Measurements from ENCODE around the gene IMP4.
"Not testable (repeated sequence)": the region's sequence is repeated elsewhere in the genome, so short reads cannot be mapped to it uniquely, and the experiment has no call there.

IMP4 gene

GRCh38 chr2:130342533-130343275 is at the start of gene IMP4:
TSS of gene IMP4 (plus strand) at chr2:130342897. CDS start at chr2:130342933, 36 bp downstream.
- ATAC-seq: peak; percentile 89 to 91

GRCh38 chr2:130300258-130300969 is 42.3 kb upstream of the IMP4 start:
- ATAC-seq: no peak

GRCh38 chr2:130300970-130301348 is 41.7 kb upstream of the IMP4 start:
- no peak for ATAC-seq

- ATAC-seq: no peak
Observed at GRCh38 chr2:130302164-130302886, 40.4 kb upstream of the IMP4 start.

GRCh38 chr2:130303169-130303568 is 39.5 kb upstream of the IMP4 start:
- no peak for ATAC-seq

- no peak for ATAC-seq
Observed at GRCh38 chr2:130304726-130305125, 38.0 kb upstream of the IMP4 start.

GRCh38 chr2:130307850-130308249 is 34.8 kb upstream of the IMP4 start:
- ATAC-seq: no peak

GRCh38 chr2:130310881-130311280 is 31.8 kb upstream of the IMP4 start:
- no peak for ATAC-seq

GRCh38 chr2:130313812-130314334 is 28.8 kb upstream of the IMP4 start:
- ATAC-seq: no peak

GRCh38 chr2:130314377-130314776 is 28.3 kb upstream of the IMP4 start:
- ATAC-seq: no peak

GRCh38 chr2:130316596-130316995 is 26.1 kb upstream of the IMP4 start:
- no peak for ATAC-seq

- ATAC-seq: no peak
Observed at GRCh38 chr2:130318906-130319305, 23.8 kb upstream of the IMP4 start.

GRCh38 chr2:130319536-130319935 is 23.2 kb upstream of the IMP4 start:
- ATAC-seq: no peak

- ATAC-seq: no peak
Observed at GRCh38 chr2:130327703-130328527, 14.8 kb upstream of the IMP4 start.

- ATAC-seq: no peak
Observed at GRCh38 chr2:130328710-130329109, 14.0 kb upstream of the IMP4 start.

- peak; percentile 83 to 85 for ATAC-seq
Observed at GRCh38 chr2:130332271-130333073, 10.2 kb upstream of the IMP4 start.

GRCh38 chr2:130333253-130333652 is 9.4 kb upstream of the IMP4 start:
- not testable (repeated sequence) for ATAC-seq

- ATAC-seq: no peak
Observed at GRCh38 chr2:130334026-130334425, 8.7 kb upstream of the IMP4 start.

- ATAC-seq: no peak
Observed at GRCh38 chr2:130335226-130335625, 7.5 kb upstream of the IMP4 start.

- ATAC-seq: no peak
Observed at GRCh38 chr2:130336150-130336876, 6.4 kb upstream of the IMP4 start.

Data from activated CD4-positive, CD25-positive, alpha-beta regulatory T cell treated with anti-CD3 and anti-CD28 coated beads, Interleukin-2, amount 50 U/mL, for 24 hours (primary cell).